Left ventricle myocardium inferior (tissue), 1 donor: ENCODE results near the gene MEIKIN. TPM values are rescaled to one million over a fixed set of nuclear protein-coding genes. Genes with fewer than 3 reads are reported as not detected.

ENCODE experiments used
- DNase-seq: peaks from one replicate; pipeline ENCODE4 v3.0.0-alpha.2; 2020
- H3K27ac ChIP-seq: fragments of 200-600 bp; replicated peaks from 2 replicates; pipeline ENCODE4 v1.8.0; 2021
- H3K27me3 ChIP-seq: fragments of 200-600 bp; 2 replicates; pipeline ENCODE4 v1.8.0; 2021; ENCODE audit warnings: low read depth
- H3K36me3 ChIP-seq: fragments of 200-600 bp; 2 replicates; pipeline ENCODE4 v1.8.0; 2021
- H3K4me1 ChIP-seq: fragments of 200-600 bp; 2 replicates; pipeline ENCODE4 v1.8.0; 2021
- H3K4me3 ChIP-seq: fragments of 200-600 bp; 2 replicates; pipeline ENCODE4 v1.8.0; 2021; ENCODE audit warnings: mild to moderate bottlenecking, moderate library complexity
- H3K9me3 ChIP-seq: fragments of 200-600 bp; replicated peaks from 2 replicates; pipeline ENCODE4 v1.8.0; 2021
- intact Hi-C: fragments of 100-400 bp; cut with micrococcal nuclease; formaldehyde crosslinking; loops from one replicate; pipeline ENCODE4 v1.11.0; 2022
- total RNA-seq: library from RNA; stranded (reverse); fragmentation: NEBNext Ultra II Directional; extraction: Animal tissue kit (Norgen Biotek cat#: 25700); gene quantifications from one replicate; pipeline ENCODE4 v1.2.1, GENCODE V29; 2021
- TF ChIP-seq, protein P1 (sequence below): fragments of 200-600 bp; IDR thresholded peaks from 2 replicates; pipeline ENCODE4 v1.8.0; 2021; ENCODE audit warnings: antibody characterized with exemption, mild to moderate bottlenecking, borderline replicate concordance
- donor health status: DM: no; HTN: yes; CAD: no; lungs with severe emphysema.

The MEIKIN gene
- total RNA-seq, 1 donor from 2014 or later = not detected

DNA sequence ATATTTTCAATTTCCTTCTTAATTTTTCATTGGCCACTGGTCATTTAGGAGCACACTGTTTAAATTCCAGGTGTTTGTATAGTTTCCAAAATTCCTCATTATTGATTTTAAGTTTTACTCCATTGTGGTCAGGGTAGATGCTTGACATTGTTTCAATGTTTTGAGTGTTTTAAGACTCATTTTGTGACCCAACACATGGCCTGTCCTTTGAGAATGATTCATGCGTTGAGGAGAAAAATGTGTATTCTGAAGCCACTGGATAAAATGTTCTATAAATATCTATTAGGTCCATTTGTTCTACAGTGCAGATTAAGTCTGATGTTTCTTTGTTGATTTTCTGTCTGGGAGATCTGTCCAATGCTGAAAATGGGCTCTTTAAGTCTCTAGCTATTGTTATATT lies 124.2 kb downstream of the MEIKIN start:
- no peak for DNase-seq
- TF ChIP-seq, protein P1, sequence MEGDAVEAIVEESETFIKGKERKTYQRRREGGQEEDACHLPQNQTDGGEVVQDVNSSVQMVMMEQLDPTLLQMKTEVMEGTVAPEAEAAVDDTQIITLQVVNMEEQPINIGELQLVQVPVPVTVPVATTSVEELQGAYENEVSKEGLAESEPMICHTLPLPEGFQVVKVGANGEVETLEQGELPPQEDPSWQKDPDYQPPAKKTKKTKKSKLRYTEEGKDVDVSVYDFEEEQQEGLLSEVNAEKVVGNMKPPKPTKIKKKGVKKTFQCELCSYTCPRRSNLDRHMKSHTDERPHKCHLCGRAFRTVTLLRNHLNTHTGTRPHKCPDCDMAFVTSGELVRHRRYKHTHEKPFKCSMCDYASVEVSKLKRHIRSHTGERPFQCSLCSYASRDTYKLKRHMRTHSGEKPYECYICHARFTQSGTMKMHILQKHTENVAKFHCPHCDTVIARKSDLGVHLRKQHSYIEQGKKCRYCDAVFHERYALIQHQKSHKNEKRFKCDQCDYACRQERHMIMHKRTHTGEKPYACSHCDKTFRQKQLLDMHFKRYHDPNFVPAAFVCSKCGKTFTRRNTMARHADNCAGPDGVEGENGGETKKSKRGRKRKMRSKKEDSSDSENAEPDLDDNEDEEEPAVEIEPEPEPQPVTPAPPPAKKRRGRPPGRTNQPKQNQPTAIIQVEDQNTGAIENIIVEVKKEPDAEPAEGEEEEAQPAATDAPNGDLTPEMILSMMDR = no peak
- Histone ChIP-seq H3K36me3 (peaks cover 10% of the 10 kb centered on the region), H3K27ac (no peak overlapping the region), H3K9me3 (peaks cover 17% of the 10 kb centered on the region), H3K4me1 (no peaks in the 10 kb centered on the region), H3K27me3 (peaks cover 3% of the 10 kb centered on the region), H3K4me3 (no peak overlapping the region)
- intact Hi-C loops = no loop called here

DNA sequence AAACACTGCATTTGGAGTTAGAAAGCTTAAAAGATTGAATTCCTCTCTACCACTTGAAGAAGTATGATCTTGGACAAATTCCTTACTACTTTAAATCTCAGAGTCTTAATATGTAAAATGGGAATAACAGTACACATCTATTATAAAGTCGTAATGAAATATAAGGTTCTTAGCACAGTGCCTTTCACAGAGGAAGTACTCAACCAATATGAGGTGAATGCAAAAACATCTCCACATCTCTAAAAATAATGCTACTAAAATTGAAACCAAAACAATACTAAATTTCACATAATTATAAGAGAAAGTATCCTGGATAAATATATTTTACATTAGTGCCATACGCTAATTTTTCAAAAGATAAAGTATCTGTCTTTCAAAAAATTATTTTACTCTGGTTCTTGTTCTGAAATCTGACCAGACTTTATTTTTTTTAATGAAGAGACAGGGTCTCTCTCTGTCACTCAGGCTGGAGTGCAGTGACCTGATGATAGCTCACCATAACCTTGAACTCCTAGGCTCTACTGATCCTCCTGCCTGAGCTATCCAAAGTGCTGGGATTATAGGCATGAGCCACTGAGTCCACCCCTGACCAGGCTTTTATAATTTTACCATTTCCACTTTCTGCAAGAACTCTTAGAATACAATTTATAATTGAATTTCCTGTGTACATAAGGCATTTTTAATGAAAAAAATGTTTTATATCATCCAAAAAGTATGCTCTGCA lies 127.3 kb downstream of the MEIKIN start:
- H3K4me1 ChIP-seq = no peaks in the 10 kb centered on the region
- intact Hi-C loops = no loop called here
- H3K27me3 ChIP-seq = peaks cover 3% of the 10 kb centered on the region
- no peaks in the 10 kb centered on the region for H3K9me3 ChIP-seq
- TF ChIP-seq, protein P1 = no peak
- no peaks in the 10 kb centered on the region for H3K36me3 ChIP-seq
- no peak for DNase-seq
- no peak overlapping the region for H3K27ac ChIP-seq
- no peak overlapping the region for H3K4me3 ChIP-seq

DNA sequence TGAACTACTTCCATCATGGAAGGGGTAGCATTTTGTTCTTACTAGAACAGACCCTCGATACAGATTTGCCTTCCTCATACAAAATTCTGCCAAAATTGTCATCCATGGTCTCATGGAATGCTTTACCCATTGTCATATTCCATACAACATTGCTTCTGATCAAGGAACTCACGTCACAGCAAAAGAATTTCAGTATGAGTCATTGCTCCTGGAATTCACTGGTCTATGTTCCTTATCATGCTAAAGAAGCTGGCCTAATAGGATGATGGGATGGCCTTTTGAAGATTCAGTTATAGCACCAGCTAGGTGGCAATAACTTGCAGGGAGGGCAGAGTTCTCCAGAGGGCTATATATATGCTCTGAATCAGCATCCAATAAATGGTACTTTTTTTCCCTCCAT lies 130.5 kb downstream of the MEIKIN start:
- Histone ChIP-seq H3K9me3 (no peaks in the 10 kb centered on the region), H3K27me3 (no peaks in the 10 kb centered on the region), H3K4me3 (no peak overlapping the region), H3K27ac (no peak overlapping the region), H3K36me3 (no peaks in the 10 kb centered on the region), H3K4me1 (peaks cover 23% of the 10 kb centered on the region)
- TF ChIP-seq, protein P1 = no peak
- DNase-seq = no peak
- intact Hi-C loops = no loop called here

DNA sequence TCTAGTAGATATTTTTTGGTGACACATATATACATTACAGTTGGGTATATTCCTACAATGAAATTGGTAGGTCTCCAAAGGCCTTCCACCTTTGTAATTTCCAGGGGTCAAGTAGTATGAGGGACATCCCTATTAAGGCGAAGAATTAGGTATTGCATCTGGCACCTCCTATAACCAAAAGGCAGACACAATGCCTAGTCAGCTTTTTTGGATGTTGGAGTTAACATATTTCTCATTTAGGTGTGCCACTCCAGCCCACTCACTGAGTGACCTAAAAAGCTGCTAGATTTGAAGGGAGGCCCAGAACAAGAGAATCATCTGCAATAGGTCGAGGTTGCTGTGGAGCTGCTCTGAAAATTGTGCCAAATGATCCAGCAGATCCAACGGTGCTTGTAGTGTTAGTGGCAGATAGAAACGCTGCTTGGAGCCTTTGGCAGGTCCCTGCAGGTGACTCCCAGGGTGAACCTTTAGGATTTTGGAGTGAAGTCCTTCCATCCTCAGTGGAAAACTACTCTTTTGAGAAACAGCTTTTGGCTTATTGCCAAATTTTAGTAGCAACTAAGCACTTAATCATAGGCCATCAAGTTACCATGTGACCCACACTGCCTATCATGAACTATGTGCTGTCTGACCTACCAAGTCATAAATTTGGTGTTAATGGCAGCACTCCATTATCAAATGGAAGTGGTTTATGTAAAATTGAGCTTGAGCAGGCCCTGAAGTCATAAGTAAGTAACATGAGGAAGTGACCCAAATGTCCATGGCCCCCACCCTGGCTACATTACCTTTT lies 132.9 kb downstream of the MEIKIN start:
- TF ChIP-seq, protein P1 = no peak
- H3K36me3 ChIP-seq = no peaks in the 10 kb centered on the region
- no peak overlapping the region for H3K27ac ChIP-seq

DNA sequence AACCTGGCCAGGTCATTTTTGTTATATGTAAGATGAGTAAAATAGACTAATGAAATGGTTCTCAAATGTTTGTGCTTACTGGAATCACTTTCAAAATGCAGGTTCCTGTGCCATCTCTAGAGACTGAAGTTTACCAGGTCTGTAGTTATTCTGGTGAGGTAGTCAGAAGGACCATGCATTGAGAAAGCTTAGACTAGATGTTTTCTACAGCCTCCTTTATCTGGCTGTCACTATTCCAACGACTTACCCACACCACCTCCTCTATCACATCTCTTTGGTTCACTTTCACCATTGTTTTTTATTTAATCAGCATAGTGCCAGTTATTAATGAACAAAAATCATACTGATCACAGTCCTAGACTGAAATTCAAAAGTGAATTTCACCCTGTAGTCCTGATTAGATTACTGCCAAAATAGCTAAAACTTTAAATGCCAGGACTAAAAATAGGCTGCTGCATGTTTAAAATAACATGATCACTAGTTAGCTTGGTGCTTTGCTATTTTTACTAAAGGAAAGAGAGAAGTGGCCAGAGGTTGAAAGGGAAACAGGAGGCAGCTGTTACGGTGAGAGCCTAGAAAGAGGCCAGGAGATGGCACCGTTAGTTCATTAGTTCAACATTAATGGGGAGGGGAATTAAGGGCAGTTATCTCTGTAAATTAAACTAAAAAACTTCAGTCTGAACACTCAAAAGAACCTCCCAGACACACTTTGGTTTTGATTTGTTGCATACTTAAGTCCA lies 134.8 kb downstream of the MEIKIN start:
- no peak for DNase-seq
- TF ChIP-seq, protein P1 = peak; percentile 54
- Histone ChIP-seq H3K9me3 (no peaks in the 10 kb centered on the region), H3K4me3 (no peak overlapping the region), H3K4me1 (peaks cover 32% of the 10 kb centered on the region), H3K27ac (peak overlapping the region; percentile 70), H3K36me3 (no peaks in the 10 kb centered on the region), H3K27me3 (no peaks in the 10 kb centered on the region)
- intact Hi-C loops = no loop called here

More for the DNA sequence above, 132.9 kb downstream of the MEIKIN start:
- DNase-seq = no peak
- intact Hi-C loops = no loop called here
- H3K4me1 ChIP-seq = peaks cover 24% of the 10 kb centered on the region
- H3K4me3 ChIP-seq = no peak overlapping the region
- no peaks in the 10 kb centered on the region for H3K27me3 ChIP-seq
- H3K9me3 ChIP-seq = no peaks in the 10 kb centered on the region
